ENCODE data around the gene MYL10.

The MYL10 gene

DNA sequence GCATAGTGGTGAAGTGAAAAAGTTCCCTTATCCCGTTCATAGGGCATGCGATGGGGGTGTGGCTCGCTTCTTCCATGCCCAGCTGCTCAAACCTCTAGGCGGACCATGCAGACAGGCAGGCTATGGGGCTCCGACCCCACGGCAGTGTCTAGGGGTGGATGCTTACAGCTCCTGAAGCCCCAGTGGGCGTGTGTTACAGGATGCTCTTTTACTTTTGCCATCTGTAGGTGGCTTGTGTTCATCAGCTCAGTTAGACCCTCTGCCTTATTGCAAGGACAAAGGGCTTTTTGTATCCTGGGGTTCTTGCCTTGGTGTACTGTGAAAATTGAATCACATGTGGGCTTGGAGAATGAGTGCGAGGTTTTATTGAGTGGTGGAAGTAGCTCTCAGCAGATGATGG is at the start of gene MYL10:
Gene MYL10 (minus strand): TSS at position 126 of the 400 bp plus-strand sequence. CDS start 178 bp downstream, outside the sequence.
- DNase-seq (ENCODE audit: low spot score) = peak; percentile 44

GRCh38 chr7:101678658-101679057 is 49.6 kb upstream of the MYL10 start:
- no peak for DNase-seq (ENCODE audit: low spot score)

GRCh38 chr7:101677797-101678479 is 48.8 kb upstream of the MYL10 start:
- DNase-seq (ENCODE audit: low spot score) = no peak

DNA sequence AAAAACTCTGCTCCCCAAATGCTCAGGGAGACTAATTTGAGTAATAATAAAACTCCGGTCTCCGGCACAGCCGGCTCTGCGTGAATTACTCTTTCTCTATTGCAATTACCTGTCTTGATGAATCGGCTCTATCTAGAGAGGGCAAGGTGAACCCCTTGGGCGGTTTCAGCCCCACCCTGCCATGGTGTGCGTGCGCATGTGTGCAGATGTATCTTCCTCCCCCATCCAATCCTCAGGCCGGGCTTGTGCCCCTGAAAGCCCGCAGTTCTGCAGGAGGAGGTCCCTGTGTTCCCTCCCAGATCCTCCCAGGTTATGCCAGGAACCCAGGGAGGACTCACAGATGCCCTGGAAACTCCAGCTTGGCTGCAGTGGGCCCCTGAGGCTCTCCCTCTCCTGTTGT is 48.3 kb upstream of the MYL10 start:
- DNase-seq (ENCODE audit: low spot score) = no peak

DNA sequence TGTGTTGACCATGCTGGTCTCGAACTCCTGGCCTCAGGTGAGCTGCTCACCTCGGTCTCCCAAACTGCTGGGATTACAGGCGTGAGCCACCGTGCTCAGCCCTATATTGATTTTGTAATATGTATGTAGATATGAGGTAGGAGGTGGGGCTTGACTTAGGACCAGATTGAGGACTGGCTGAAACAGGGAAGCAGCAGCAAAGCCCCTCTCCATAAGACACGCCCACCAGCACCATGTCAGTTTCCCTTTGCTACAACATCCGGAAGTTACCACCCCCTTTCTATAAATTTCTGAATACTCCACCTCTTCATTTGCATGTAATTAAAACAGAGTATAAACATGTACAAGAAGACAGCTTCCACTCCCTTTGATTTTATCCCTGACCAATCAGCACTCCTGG is 47.9 kb upstream of the MYL10 start:
- DNase-seq (ENCODE audit: low spot score) = no peak

DNA sequence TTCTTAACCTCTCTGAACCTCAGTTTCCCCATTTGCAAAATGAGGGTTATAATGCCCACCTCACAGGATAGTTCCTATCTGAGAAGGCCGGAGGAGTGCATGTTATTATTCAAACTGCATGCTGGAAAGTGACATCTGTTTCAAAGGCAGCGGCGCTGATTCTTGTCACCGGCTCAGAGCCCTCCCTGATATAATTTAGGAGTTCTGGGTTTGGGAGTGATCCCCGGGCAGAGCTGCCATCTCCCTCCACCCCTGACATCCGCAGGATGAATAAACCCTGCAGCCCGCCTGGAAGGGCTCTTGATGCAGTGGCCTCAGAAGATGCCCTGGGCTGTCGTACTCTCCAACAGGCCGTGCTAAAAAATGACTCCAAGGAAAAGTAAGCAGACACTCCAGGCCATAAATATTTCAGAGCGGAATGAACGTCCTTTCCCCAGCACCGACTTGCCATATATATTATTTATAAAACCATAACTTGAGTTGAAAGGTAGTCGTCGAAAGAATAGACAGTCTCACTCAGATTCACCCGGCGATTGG is 47.0 kb upstream of the MYL10 start:
- DNase-seq (ENCODE audit: low spot score) = no peak

DNA sequence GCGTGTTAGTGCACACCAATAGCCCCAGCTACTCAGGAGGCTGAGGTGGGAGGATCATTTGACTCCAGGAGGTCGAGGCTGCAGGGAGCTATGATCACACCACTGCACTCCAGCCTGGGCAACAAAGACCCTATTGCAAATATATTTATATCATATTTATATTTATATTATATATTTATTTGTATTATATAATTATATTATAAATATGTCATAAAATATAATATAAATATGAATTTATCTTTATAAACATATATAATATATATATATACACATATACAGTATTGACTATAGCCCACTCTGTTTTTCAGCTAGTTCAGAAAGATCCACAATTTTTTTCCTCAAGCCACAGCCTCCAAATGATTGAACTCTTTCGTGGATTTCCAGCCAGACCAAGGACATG is 45.3 kb upstream of the MYL10 start:
- no peak for DNase-seq (ENCODE audit: low spot score)

- DNase-seq (ENCODE audit: low spot score) = no peak
Observed at GRCh38 chr7:101673951-101674350, 44.9 kb upstream of the MYL10 start.

GRCh38 chr7:101673315-101673714 is 44.2 kb upstream of the MYL10 start:
- no peak for DNase-seq (ENCODE audit: low spot score)

GRCh38 chr7:101671371-101672356 is 42.6 kb upstream of the MYL10 start:
- no peak for DNase-seq (ENCODE audit: low spot score)

- DNase-seq (ENCODE audit: low spot score) = no peak
Observed at GRCh38 chr7:101669307-101669706, 40.2 kb upstream of the MYL10 start.

GRCh38 chr7:101668726-101669125 is 39.6 kb upstream of the MYL10 start:
- no peak for DNase-seq (ENCODE audit: low spot score)

GRCh38 chr7:101667920-101668319 is 38.8 kb upstream of the MYL10 start:
- no peak for DNase-seq (ENCODE audit: low spot score)

DNA sequence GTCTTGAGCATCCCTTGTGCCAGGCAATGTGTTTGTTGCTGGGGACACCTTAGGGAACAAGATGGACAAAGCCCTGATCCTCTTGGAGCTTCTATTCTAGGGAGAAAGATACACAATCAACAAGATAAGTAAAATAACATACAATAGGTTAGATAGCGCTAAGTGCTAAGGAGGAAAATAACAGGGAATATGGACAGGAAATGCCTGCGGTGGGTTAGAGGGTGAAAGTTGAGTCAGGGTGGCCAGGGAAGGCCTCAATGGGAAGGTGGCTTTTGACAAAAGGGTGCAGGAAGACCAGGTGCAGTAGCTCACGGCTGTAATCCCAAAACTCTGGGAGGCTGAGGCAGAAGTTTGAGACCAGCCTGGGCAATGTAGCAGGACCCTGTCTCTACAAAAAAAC is 38.3 kb upstream of the MYL10 start:
- no peak for DNase-seq (ENCODE audit: low spot score)

- no peak for DNase-seq (ENCODE audit: low spot score)
Observed at GRCh38 chr7:101666741-101667140, 37.6 kb upstream of the MYL10 start.

- DNase-seq (ENCODE audit: low spot score) = no peak
Observed at GRCh38 chr7:101666293-101666692, 37.2 kb upstream of the MYL10 start.

DNA sequence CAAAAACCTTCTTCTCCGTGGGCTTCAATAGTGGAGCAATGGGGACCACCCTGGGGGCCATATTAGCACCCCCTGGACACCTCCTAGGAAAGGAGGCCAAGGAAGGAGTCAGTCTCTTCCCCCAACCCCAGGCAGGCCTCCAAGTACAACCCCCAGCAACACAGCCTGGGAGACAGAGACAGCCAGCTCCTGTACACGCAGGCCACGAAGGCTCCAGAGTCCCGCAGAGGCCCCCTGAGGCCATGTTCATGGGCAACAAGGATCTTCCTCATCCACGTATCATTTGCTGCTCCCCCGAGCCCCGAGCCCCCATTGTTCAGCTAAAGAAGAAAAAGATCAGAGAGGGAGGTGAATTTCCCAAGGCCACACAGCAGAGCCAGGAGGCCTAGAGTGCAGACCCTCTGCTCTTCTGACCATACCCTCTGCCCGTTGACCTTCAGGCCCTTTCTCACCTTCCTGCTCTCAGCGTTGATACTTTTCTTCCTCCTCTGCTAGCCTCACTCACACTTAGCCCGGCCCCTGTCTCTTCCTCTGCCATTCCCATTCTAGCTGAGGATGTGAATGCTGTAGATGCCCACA is 35.9 kb upstream of the MYL10 start:
- DNase-seq (ENCODE audit: low spot score) = no peak

DNA sequence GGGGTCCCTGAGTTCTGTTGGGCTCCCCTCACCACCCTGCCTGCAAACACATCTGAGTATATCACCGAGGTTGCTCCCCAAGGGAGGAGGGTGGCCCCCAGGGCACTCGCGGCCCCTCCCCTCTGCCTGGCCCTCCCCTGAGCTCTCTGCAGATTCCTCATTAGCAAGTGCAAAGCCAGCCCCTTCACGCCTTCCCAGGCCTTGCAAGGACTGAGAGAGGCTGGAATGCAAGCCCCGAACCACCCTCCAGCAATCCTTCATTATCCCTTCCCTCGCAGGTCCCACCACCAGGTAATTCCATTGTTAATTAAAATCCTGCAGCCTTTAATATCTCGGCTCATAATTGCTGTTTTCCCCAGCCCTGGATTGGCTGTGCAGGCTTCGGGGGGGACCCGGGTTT is 35.3 kb upstream of the MYL10 start:
- no peak for DNase-seq (ENCODE audit: low spot score)

GRCh38 chr7:101663747-101664146 is 34.7 kb upstream of the MYL10 start:
- DNase-seq (ENCODE audit: low spot score) = no peak

GRCh38 chr7:101662447-101662998 is 33.4 kb upstream of the MYL10 start:
- no peak for DNase-seq (ENCODE audit: low spot score)

GRCh38 chr7:101659706-101660105 is 30.6 kb upstream of the MYL10 start:
- DNase-seq (ENCODE audit: low spot score) = no peak

DNA sequence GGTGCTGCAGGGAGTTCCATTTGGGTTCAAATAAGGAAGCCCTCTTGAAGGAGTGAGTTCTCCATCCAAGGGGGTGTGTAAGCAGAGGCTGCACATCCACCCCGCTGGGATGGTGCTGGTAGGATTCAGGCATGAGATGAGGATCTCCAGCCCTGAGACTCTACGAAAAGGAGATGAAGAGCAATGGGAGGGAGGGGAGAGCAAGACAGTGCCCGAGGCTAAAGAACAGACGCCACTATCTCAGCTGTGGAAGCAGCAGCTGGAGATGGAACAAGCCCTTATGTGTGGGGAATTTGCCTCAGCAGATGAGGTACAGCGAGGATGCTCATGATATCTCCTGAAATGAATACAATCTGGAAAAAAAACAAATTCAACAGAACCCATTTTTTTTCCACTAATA is 28.1 kb upstream of the MYL10 start:
- DNase-seq (ENCODE audit: low spot score) = no peak
